HCT116 (cell line): ENCODE data around the gene DBP. TPM values are rescaled to one million over a fixed set of nuclear protein-coding genes. Genes with fewer than 3 reads are reported as not detected.
A peak's percentile ranks its signal among the peaks of the same experiment; 100 is the strongest.

Experiments
- ATAC-seq: fragments of 200-7000 bp; cut with Tn5 transposase; 2 replicates; pipeline ENCODE4 v1.9.1; 2020; ENCODE audit warnings: mild to moderate bottlenecking, moderate library complexity
- BruUV-seq: library from RNA; stranded (reverse); fragments of 400-500 nt; replicated peaks from 2 replicates; lab custom pipeline; 2021; lab: Mats Ljungman, UMichigan
- CTCF ChIA-PET: fragments of 300-600 bp; sonication (Branson Sonifier 250); formaldehyde crosslinking; loops from one replicate; lab custom pipeline; 2021; ENCODE audit warnings: antibody characterized with exemption; lab: Charles Lee
- POLR2A ChIA-PET: fragments of 300-600, 350-600 bp; sonication (Branson Sonifier 250); formaldehyde crosslinking; loops from one replicate; lab custom pipeline; 2021; ENCODE audit warnings: antibody characterized with exemption; lab: Charles Lee
- RAD21 ChIA-PET, 2 experiments: fragments of 300-600 bp; sonication (Branson Sonifier 250); formaldehyde crosslinking; loops; one replicate each; lab custom pipeline; 2023; ENCODE audit warnings: low total read pairs in 2 of 2; ENCODE audit not compliant: uncharacterized antibody in 2 of 2, unreplicated experiment in 2 of 2, low non-redundant PET in 1 of 2; lab: Charles Lee
- DNase-seq: peaks from one replicate; pipeline ENCODE4 v3.0.0-alpha.2; 2010; ENCODE audit warnings: low read depth, low spot score
- H2AFZ ChIP-seq: fragments of 200-600 bp; shearing (Covaris generic), sonication (generic); 2 replicates; pipeline ENCODE4 v1.6.1; 2017; ENCODE audit warnings: low read depth, mixed run types, mixed read lengths, antibody characterized with exemption, low read length; ENCODE audit not compliant: poor library complexity, severe bottlenecking
- H3K27ac ChIP-seq: 2 replicates; pipeline ENCODE4 v1.5.1; 2012; ENCODE audit warnings: low read depth, low read length
- H3K27me3 ChIP-seq: fragments of 200-600 bp; sonication (generic); 2 replicates; pipeline ENCODE4 v1.6.1; 2016; ENCODE audit warnings: mixed run types, low read length, mixed read lengths; ENCODE audit not compliant: insufficient read depth
- H3K36me3 ChIP-seq, 2 experiments: fragments of 200-500 bp in 1 of 2; fragments of 200-600 bp in 1 of 2; sonication (Bioruptor generic) in 1 of 2; sonication (generic) in 1 of 2; 2 replicates each; pipeline versions ENCODE4 v1.5.1 to v1.6.1; 2014 to 2016; ENCODE audit warnings: low read length in 2 of 2, inconsistent platforms in 1 of 2, mixed read lengths in 1 of 2, mixed run types in 1 of 2; ENCODE audit not compliant: insufficient read depth in 2 of 2, control insufficient read depth in 1 of 2
- H3K4me1 ChIP-seq, 2 experiments: fragments of 200-600 bp in 1 of 2; sonication (generic) in 1 of 2; 2 replicates each; pipeline versions ENCODE4 v1.5.1 to v1.6.1; 2012 to 2017; ENCODE audit warnings: low read length in 2 of 2, inconsistent platforms in 1 of 2, mild to moderate bottlenecking in 1 of 2, mixed read lengths in 1 of 2, mixed run types in 1 of 2, moderate library complexity in 1 of 2; ENCODE audit not compliant: insufficient read depth in 2 of 2, control insufficient read depth in 1 of 2
- H3K4me2 ChIP-seq: fragments of 200-600 bp; sonication (generic); 2 replicates; pipeline ENCODE4 v1.6.1; 2017; ENCODE audit warnings: mixed run types, low read length, mixed read lengths
- H3K4me3 ChIP-seq, 2 experiments: fragments of 200-600 bp in 1 of 2; sonication (generic) in 1 of 2; replicated peaks in 1 of 2; 2 replicates each; pipeline ENCODE4 v1.5.1; 2011 to 2016; ENCODE audit warnings: low read length in 2 of 2, control low read depth in 1 of 2, low read depth in 1 of 2, mild to moderate bottlenecking in 1 of 2, mixed read lengths in 1 of 2, mixed run types in 1 of 2
- H3K79me2 ChIP-seq: fragments of 200-600 bp; sonication (generic); 2 replicates; pipeline ENCODE4 v1.6.1; 2017; ENCODE audit warnings: mild to moderate bottlenecking, mixed run types, low read length, moderate library complexity, mixed read lengths; ENCODE audit not compliant: insufficient read depth
- H3K9ac ChIP-seq: fragments of 200-600 bp; sonication (generic); 2 replicates; pipeline ENCODE4 v1.6.1; 2016; ENCODE audit warnings: low read length, mixed read lengths
- H3K9me2 ChIP-seq: fragments of 200-600 bp; sonication (generic), shearing (Covaris generic); 2 replicates; pipeline ENCODE4 v1.6.1; 2017; ENCODE audit warnings: mixed run types, mild to moderate bottlenecking, moderate library complexity; ENCODE audit not compliant: insufficient read depth
- H3K9me3 ChIP-seq, 2 experiments: fragments of 200-500 bp in 1 of 2; fragments of 200-600 bp in 1 of 2; sonication (Bioruptor generic) in 1 of 2; sonication (generic) in 1 of 2; 2 replicates each; pipeline ENCODE4 v1.6.1; 2014 to 2017; ENCODE audit warnings: low read length in 2 of 2, mixed read lengths in 2 of 2, inconsistent platforms in 1 of 2, low read depth in 1 of 2, mild to moderate bottlenecking in 1 of 2, mixed run types in 1 of 2, moderate library complexity in 1 of 2; ENCODE audit not compliant: control insufficient read depth in 1 of 2, insufficient read depth in 1 of 2
- H4K20me1 ChIP-seq: fragments of 200-600 bp; sonication (generic), shearing (Covaris generic); 2 replicates; pipeline ENCODE4 v1.6.1; 2017; ENCODE audit warnings: mixed run types, mild to moderate bottlenecking, moderate library complexity; ENCODE audit not compliant: insufficient read depth
- CBX3 ChIP-seq: IDR thresholded peaks from 2 replicates; pipeline ENCODE4 v1.6.1; 2012; ENCODE audit warnings: low read depth
- CEBPB ChIP-seq: IDR thresholded peaks from 2 replicates; pipeline ENCODE4 v1.6.1; 2012; ENCODE audit warnings: low read depth
- EGR1 ChIP-seq: IDR thresholded peaks from 2 replicates; pipeline ENCODE4 v1.6.1; 2012; ENCODE audit warnings: low read depth
- EZH2phosphoT487 ChIP-seq: fragments of 200-600 bp; IDR thresholded peaks from 2 replicates; pipeline ENCODE4 v1.6.1; 2018; ENCODE audit warnings: antibody characterized with exemption, borderline replicate concordance
- MAX ChIP-seq: IDR thresholded peaks from 2 replicates; pipeline ENCODE4 v1.6.1; 2012
- POLR2AphosphoS5 ChIP-seq: IDR thresholded peaks from 2 replicates; pipeline ENCODE4 v1.6.1; 2011; ENCODE audit warnings: mild to moderate bottlenecking, low read depth, low read length, moderate library complexity
- RAD21 ChIP-seq: IDR thresholded peaks from 2 replicates; pipeline ENCODE4 v1.6.1; 2012; ENCODE audit warnings: low read depth, mild to moderate bottlenecking
- SP1 ChIP-seq: IDR thresholded peaks from 2 replicates; pipeline ENCODE4 v1.6.1; 2012; ENCODE audit warnings: low read depth
- YY1 ChIP-seq: IDR thresholded peaks from 2 replicates; pipeline ENCODE4 v1.6.1; 2011; ENCODE audit warnings: low read length, low read depth, moderate library complexity, mild to moderate bottlenecking; ENCODE audit not compliant: insufficient replicate concordance; ENCODE audit errors: extremely low read depth
- ZBTB33 ChIP-seq: IDR thresholded peaks from 2 replicates; pipeline ENCODE4 v1.6.1; 2011; ENCODE audit warnings: mild to moderate bottlenecking, low read length, moderate library complexity; ENCODE audit not compliant: insufficient replicate concordance; ENCODE audit errors: extremely low read depth
- ZFX ChIP-seq: fragments of 450-650 bp; IDR thresholded peaks from 2 replicates; pipeline ENCODE4 v1.6.1; 2017
- ZNF274 ChIP-seq: fragments of 200-500 bp; sonication (Bioruptor generic); IDR thresholded peaks from 2 replicates; pipeline ENCODE4 v1.6.1; 2014; ENCODE audit warnings: mild to moderate bottlenecking, low read depth, low read length, inconsistent platforms
- intact Hi-C: fragments of 100-400 bp; cut with micrococcal nuclease; formaldehyde crosslinking; loops from 2 replicates; pipeline ENCODE4 v1.10.0; 2022
- total RNA-seq: library from RNA; stranded (reverse); gene quantifications from one replicate; pipeline ENCODE4 v1.2.1, GENCODE V29; 2021; ENCODE audit not compliant: unreplicated experiment

Gene DBP
- total RNA-seq, 1 experiment from 2014 or later, result 45.9 TPM

GRCh38 chr19:48624791-48625723, 12.1 kb downstream of the DBP start:
- H3K4me3 ChIP-seq, result peak overlapping the region; percentile 50 to 57
- intact Hi-C loops, result no loop called here
- H3K79me2 ChIP-seq, result peaks cover 27% of the 10 kb centered on the region
- H3K27ac ChIP-seq, result peak overlapping the region; percentile 54
- DNase-seq (no peak), ATAC-seq (no peak)
- H3K9ac ChIP-seq, result peak overlapping the region; percentile 62
- TF ChIP-seq RAD21 (no peak), CEBPB (no peak), YY1 (no peak)
- no TSS peak for BruUV-seq
- peaks cover 27 to 41% of the 10 kb centered on the region in 2 experiments for H3K4me1 ChIP-seq
- ChIA-PET RAD21 (no interaction called here), CTCF (no interaction called here), POLR2A (no interaction called here)
- no peaks in the 10 kb centered on the region for H3K9me2 ChIP-seq
- peak overlapping the region; percentile 82 for H3K4me2 ChIP-seq
- H3K9me3 ChIP-seq, result no peaks in the 10 kb centered on the region
- no peaks in the 10 kb centered on the region for H3K27me3 ChIP-seq
- no peaks in the 10 kb centered on the region for H3K36me3 ChIP-seq
- H2AFZ ChIP-seq, result no peak overlapping the region
- H4K20me1 ChIP-seq, result no peaks in the 10 kb centered on the region

- H3K9me3 ChIP-seq, result no peaks in the 10 kb centered on the region
- peak overlapping the region; percentile 64 for H3K27ac ChIP-seq
- intact Hi-C loops, result no loop called here
- no peaks in the 10 kb centered on the region for H3K9me2 ChIP-seq
- ChIA-PET CTCF (interaction anchor here (1.0 kb wide), 1 partner anchor 218 kb away, joined by 3 read pairs; no protein-coding TSS in a partner anchor), RAD21 (interaction anchor here in 1 of 2 experiments (0.6 kb wide), 1 partner anchor 10 kb away, joined by 3 read pairs; no protein-coding TSS in a partner anchor), POLR2A (interaction anchor here (0.9 to 1.3 kb wide), 6 partner anchors 9 to 122 kb away, joined by 4 to 7 read pairs (median 4); partner anchors contain the start of gene FAM83E)
- no peaks in the 10 kb centered on the region for H3K36me3 ChIP-seq
- peak overlapping the region; percentile 82 for H3K4me2 ChIP-seq
- peaks cover 23 to 34% of the 10 kb centered on the region in 2 experiments for H3K4me1 ChIP-seq
- ATAC-seq (peak; percentile 84), DNase-seq (peak; percentile 91)
- H3K9ac ChIP-seq, result peak overlapping the region; percentile 62
- H2AFZ ChIP-seq, result no peak overlapping the region
- peak overlapping the region; percentile 50 to 57 for H3K4me3 ChIP-seq
- no peaks in the 10 kb centered on the region for H3K27me3 ChIP-seq
- TF ChIP-seq EGR1, result peak; percentile 76; the same call in 1 of the 2 replicates
- TF ChIP-seq ZFX, result no peak
- TF ChIP-seq SP1, result peak; percentile 79
- peak; percentile 99 for TF ChIP-seq YY1
- no peak for TF ChIP-seq MAX
- peak; percentile 84 for TF ChIP-seq ZBTB33
- TF ChIP-seq CBX3, result no peak
- peak; percentile 26; the same call in 1 of the 2 replicates for TF ChIP-seq POLR2AphosphoS5
- no peak for TF ChIP-seq EZH2phosphoT487
- no peak for TF ChIP-seq ZNF274
- no peaks in the 10 kb centered on the region for H4K20me1 ChIP-seq
- peaks cover 33% of the 10 kb centered on the region for H3K79me2 ChIP-seq
- no TSS peak for BruUV-seq
Observed at GRCh38 chr19:48624067-48624594, 13.0 kb downstream of the DBP start.
